Body of pancreas (tissue), 4 donors: ENCODE data around the gene NMRAL1. TPM values are rescaled to one million over a fixed set of nuclear protein-coding genes. Genes with fewer than 3 reads are reported as not detected.

Experiments
- ATAC-seq: fragments of 150-250 bp; one replicate; pipeline ENCODE4 v1.9.1; 2016
- DNase-seq, 4 donors: peaks; one replicate each; pipeline ENCODE4 v3.0.0-alpha.2; 2019
- H3K27ac ChIP-seq, 4 donors: fragments of 200-600 bp; sonication (generic); 1 replicate in 3 of 4; 2 replicates in 1 of 4; pipeline versions ENCODE4 v1.5.1 to v1.6.1; 2016 to 2019; ENCODE audit warnings: mild to moderate bottlenecking in 1 of 4, mixed read lengths in 1 of 4, moderate library complexity in 1 of 4
- H3K27me3 ChIP-seq, 2 donors: fragments of 200-600 bp; sonication (generic); one replicate each; pipeline ENCODE4 v1.6.0; 2016; ENCODE audit warnings: mild to moderate bottlenecking in 1 of 2
- H3K36me3 ChIP-seq, 2 donors: fragments of 200-600 bp; sonication (generic); replicated peaks in 1 of 2; 2 replicates each; pipeline ENCODE4 v1.5.1; 2016; ENCODE audit warnings: low read depth in 2 of 2; ENCODE audit not compliant: insufficient read depth in 1 of 2
- H3K4me1 ChIP-seq: fragments of 200-600 bp; sonication (generic); one replicate; pipeline ENCODE4 v1.6.0; 2016
- H3K4me3 ChIP-seq, 2 donors: fragments of 200-600 bp; sonication (generic); 1 replicate in 1 of 2; 2 replicates in 1 of 2; pipeline ENCODE4 v1.5.1; 2016 to 2019
- H3K9me3 ChIP-seq, 3 donors: fragments of 200-600 bp; sonication (generic); 1 replicate in 2 of 3; 2 replicates in 1 of 3; pipeline ENCODE4 v1.5.1; 2016
- CTCF ChIP-seq, 7 experiments: fragments of 450-650 bp in 4 of 7; fragments of 200-600 bp in 3 of 7; sonication (generic) in 3 of 7; IDR thresholded peaks; one replicate each; pipeline ENCODE4 v1.5.1; 2016 to 2019; ENCODE audit warnings: antibody characterized with exemption in 7 of 7
- POLR2A ChIP-seq, 3 donors: fragments of 450-650 bp; IDR thresholded peaks; one replicate each; pipeline ENCODE4 v1.6.1; 2016; ENCODE audit warnings: antibody characterized with exemption in 3 of 3, mild to moderate bottlenecking in 2 of 3
- WGBS, 2 donors: methylation state at CpG; one replicate each; pipeline ENCODE4 v1.1.5; 2017; 5-methylcytosine and 5-hydroxymethylcytosine counted together
- intact Hi-C: fragments of 100-400 bp; cut with DNase I; formaldehyde crosslinking; loops from one replicate; pipeline ENCODE4 v1.15.1; 2023
- total RNA-seq, 2 donors: library from RNA; depleted of rRNA; stranded (reverse); fragments of >200 nt; gene quantifications; one replicate each; pipeline ENCODE4 v1.1.0, GENCODE V29; 2016

NMRAL1 gene
- total RNA-seq, 2 donors from 2014 or later, result 36.3 to 43.8 TPM

- intact Hi-C loops, result no loop called here
- H3K27me3 ChIP-seq, result no peaks in the 10 kb centered on the region
- H3K9me3 ChIP-seq, result no peaks in the 10 kb centered on the region
- TF ChIP-seq POLR2A (IDR thresholded peaks at IDR 0.05), result no peak
- no peak for TF ChIP-seq CTCF (IDR thresholded peaks at IDR 0.05)
- peaks cover 23% of the 10 kb centered on the region for H3K4me1 ChIP-seq
- peak overlapping the region; percentile 71 to 75 for H3K4me3 ChIP-seq
- peaks cover 0 to under 1% of the 10 kb centered on the region in 2 donors for H3K36me3 ChIP-seq
- DNase-seq (no peak), ATAC-seq (peak; percentile 16)
- peak overlapping the region; percentile 89 to 97 (median 92) for H3K27ac ChIP-seq
- WGBS, 2 donors, result 2 to 3% methylated on average over 18 to 31 of the region's 31 CpGs
Observed at GRCh38 chr16:4426021-4426684, 48.3 kb downstream of the NMRAL1 start.

GRCh38 chr16:4425378-4426020 is 48.9 kb downstream of the NMRAL1 start, which contains the start of gene DNAJA3:
DNAJA3 (plus strand) TSS chr16:4425868; CDS start chr16:4425882, 14 bp downstream.
- TF ChIP-seq CTCF (IDR thresholded peaks at IDR 0.05), result peak in 1 of 7 experiments; percentile 25
- TF ChIP-seq POLR2A (IDR thresholded peaks at IDR 0.05), result peak; percentile 35 to 83 (median 82)
- no peaks in the 10 kb centered on the region for H3K36me3 ChIP-seq
- H3K4me1 ChIP-seq, result peaks cover 23% of the 10 kb centered on the region
- DNase-seq (peak; percentile 92 to 95 (median 93)), ATAC-seq (peak; percentile 97)
- intact Hi-C loops, result no loop called here
- H3K27me3 ChIP-seq, result no peaks in the 10 kb centered on the region
- 0% methylated on average over 19 to 68 of the region's 68 CpGs for WGBS, 2 donors
- H3K27ac ChIP-seq, result peak within 1 kb of the TSS; percentile 89 to 97 (median 92)
- peak within 1 kb of the TSS; percentile 71 to 75 for H3K4me3 ChIP-seq
- H3K9me3 ChIP-seq, result no peaks in the 10 kb centered on the region

- H3K4me3 ChIP-seq, result no peak overlapping the region
- TF ChIP-seq POLR2A (IDR thresholded peaks at IDR 0.05) (no peak), CTCF (IDR thresholded peaks at IDR 0.05) (no peak)
- peaks cover 11% of the 10 kb centered on the region for H3K4me1 ChIP-seq
- intact Hi-C loops, result no loop called here
- no peak overlapping the region for H3K27ac ChIP-seq
- 71 to 83% methylated on average over 8 of the region's 8 CpGs for WGBS, 2 donors
- ATAC-seq, result no peak
- H3K27me3 ChIP-seq, result no peaks in the 10 kb centered on the region
- DNase-seq, result no peak
- H3K9me3 ChIP-seq, result no peaks in the 10 kb centered on the region
- H3K36me3 ChIP-seq, result no peaks in the 10 kb centered on the region
Observed at GRCh38 chr16:4420505-4421105, 53.8 kb downstream of the NMRAL1 start.

- TF ChIP-seq CTCF (IDR thresholded peaks at IDR 0.05) (no peak), POLR2A (IDR thresholded peaks at IDR 0.05) (no peak)
- peaks cover 16% of the 10 kb centered on the region for H3K4me1 ChIP-seq
- H3K9me3 ChIP-seq, result no peaks in the 10 kb centered on the region
Observed at GRCh38 chr16:4419402-4419959, 54.9 kb downstream of the NMRAL1 start.

More at GRCh38 chr16:4419402-4419959, 54.9 kb downstream of the NMRAL1 start:
- Histone ChIP-seq H3K4me3 (no peak overlapping the region), H3K27me3 (no peaks in the 10 kb centered on the region), H3K27ac (no peak overlapping the region), H3K36me3 (no peaks in the 10 kb centered on the region)
- DNase-seq (no peak), ATAC-seq (no peak)
- 73 to 76% methylated on average over 6 to 7 of the region's 7 CpGs for WGBS, 2 donors
- intact Hi-C loops, result no loop called here
